Measurements from ENCODE around the gene ANKRD44. TPM values are rescaled to one million over a fixed set of nuclear protein-coding genes. Genes with fewer than 3 reads are reported as not detected.

Gene ANKRD44
- total and polyA plus RNA-seq, 2 of the 8 experiments (the other 6 are each of a cell fraction or from before 2014, with no cell fraction given), result 1.2 to 1.3 TPM

- no peak for TF ChIP-seq TAF1 (IDR thresholded peaks at IDR 0.05; ENCODE audit: low read depth, low read length)
- no peak for TF ChIP-seq CREB1 (IDR thresholded peaks at IDR 0.05)
- TF ChIP-seq ZNF274 (IDR thresholded peaks at IDR 0.05; ENCODE audit: borderline replicate concordance, extremely low read depth, low read length), result no peak
- no peak for TF ChIP-seq SIX5 (IDR thresholded peaks at IDR 0.05; ENCODE audit: low read depth, low read length)
These were observed 351.3 kb downstream of the ANKRD44 start for GRCh38 chr2:196959281-196959680.

More at GRCh38 chr2:196959281-196959680, 351.3 kb downstream of the ANKRD44 start:
- Histone ChIP-seq H3K36me3 (ENCODE audit: control insufficient read depth in 2 of 4, insufficient read depth in 4 of 4, low read length in 3 of 4) (no peaks in the 10 kb centered on the region), H4K20me1 (replicated peaks in 1 of 2; ENCODE audit: control insufficient read depth in 1 of 2, insufficient read depth in 2 of 2, low read length in 2 of 2) (no peaks in the 10 kb centered on the region), H2BK12ac (ENCODE audit: low read depth, low read length) (no peak overlapping the region), H3K27me3 (replicated peaks in 1 of 4; ENCODE audit: control insufficient read depth in 3 of 4, extremely low read depth in 1 of 4, insufficient read depth in 3 of 4, low read length in 3 of 4) (no peaks in the 10 kb centered on the region), H2AK5ac (ENCODE audit: low read depth, low read length) (no peak overlapping the region), H3K79me2 (ENCODE audit: control insufficient read depth in 1 of 2, insufficient read depth in 2 of 2, low read length in 2 of 2) (no peaks in the 10 kb centered on the region), H4K91ac (replicated peaks; ENCODE audit: insufficient read length, low read length) (no peak overlapping the region), H3K18ac (ENCODE audit: extremely low read depth, low read length) (no peak overlapping the region), H3K79me1 (ENCODE audit: low read depth, low read length) (no peaks in the 10 kb centered on the region), H3K9me3 (ENCODE audit: insufficient read depth in 2 of 2, low read depth in 1 of 2, low read length in 1 of 2) (no peaks in the 10 kb centered on the region), H3K4me3 (ENCODE audit: extremely low read depth in 1 of 4, insufficient read depth in 2 of 4, low read depth in 3 of 4, low read length in 4 of 4) (no peak overlapping the region), H3K4me1 (replicated peaks in 1 of 4; ENCODE audit: control insufficient read depth in 3 of 4, insufficient read depth in 4 of 4, low read length in 3 of 4) (peaks cover 2 to 8% (median 6%) of the 10 kb centered on the region in 4 experiments; a peak in 3 of 7 replicates), H2BK5ac (ENCODE audit: low read depth, low read length) (no peak overlapping the region), H3K23ac (ENCODE audit: insufficient read length) (no peak overlapping the region), H3K4ac (replicated peaks; ENCODE audit: insufficient read length, low read depth, low read length) (no peak overlapping the region), H2BK15ac (ENCODE audit: low read length) (no peak overlapping the region), H3K27ac (ENCODE audit: low read depth, low read length) (no peak overlapping the region), H3K14ac (ENCODE audit: insufficient read length) (no peak overlapping the region), H4K5ac (ENCODE audit: insufficient read length, low read depth, low read length) (no peak overlapping the region), H4K8ac (ENCODE audit: extremely low read depth, insufficient read depth, low read length) (no peak overlapping the region), H2AFZ (ENCODE audit: low read length) (no peak overlapping the region), H3K4me2 (ENCODE audit: insufficient read depth in 1 of 2, low read depth in 2 of 2, low read length in 2 of 2) (no peak overlapping the region), H2BK20ac (ENCODE audit: low read length) (no peak overlapping the region), H3K9ac (replicated peaks in 1 of 4; ENCODE audit: extremely low read depth in 1 of 4, low read depth in 3 of 4, low read length in 3 of 4) (no peak overlapping the region), H3K23me2 (ENCODE audit: low read depth, low read length) (no peaks in the 10 kb centered on the region), H2BK120ac (replicated peaks; ENCODE audit: low read depth, low read length) (no peak overlapping the region), H3K56ac (replicated peaks; ENCODE audit: insufficient read length, low read depth, low read length) (no peak overlapping the region)
- ChIA-PET POLR2A (ENCODE audit: partially characterized antibody) (no interaction called here), CTCF (ENCODE audit: partially characterized antibody) (no interaction called here)
- WGBS, 2 experiments (ENCODE audit: extremely low coverage in 1 of 2, insufficient coverage in 1 of 2, insufficient read length in 1 of 2, insufficient replicate concordance in 2 of 2, low coverage in 1 of 2, low lambda C conversion rate in 2 of 2, missing lambda C conversion rate in 1 of 2), result 90% methylated on average over 2 of the region's 2 CpGs; no CpG with 5 or more reads in 1 of the 2 experiments
- no peak for FAIRE-seq
- DNase-seq (ENCODE audit: low read depth in 1 of 2, low spot score in 2 of 2), result no peak

Data from H1 (cell line).